D721Med (cell line): Measurements from ENCODE around the gene QSER1.

ENCODE experiments used
- DNase-seq: peaks from one replicate; pipeline ENCODE4 v3.0.0; 2011; ENCODE audit warnings: low spot score; ENCODE audit not compliant: insufficient read length
- FAIRE-seq: peaks from 2 replicates; lab custom pipeline; 2011; peaks lifted over from hg19 to GRCh38; lab: Jason Lieb, UNC
- TF ChIP-seq, protein P1 (sequence below): IDR thresholded peaks from 2 replicates; pipeline ENCODE4 v1.5.1; 2012; ENCODE audit warnings: mild to moderate bottlenecking, control low read depth; ENCODE audit not compliant: insufficient read depth; ENCODE audit errors: missing control alignments

Gene QSER1

DNA sequence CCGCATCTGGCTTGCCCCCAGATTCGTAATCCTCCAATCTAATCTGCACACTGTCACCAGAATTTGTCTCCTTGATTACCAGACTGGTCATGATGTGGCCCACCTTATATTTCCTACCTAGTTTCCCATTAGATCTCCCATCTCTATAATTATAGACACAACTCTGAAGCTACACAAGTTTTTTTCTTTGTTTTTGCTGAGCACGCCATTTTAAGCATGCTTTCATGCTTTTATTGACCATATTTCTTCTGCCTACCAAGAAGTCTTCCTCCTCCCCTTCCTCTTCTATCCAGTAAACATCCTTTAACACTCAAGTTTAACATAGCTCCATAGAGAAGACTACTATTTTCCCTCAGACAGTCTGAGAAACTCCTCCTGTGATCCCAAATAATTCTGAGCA, 98.8 kb downstream of the QSER1 start:
- TF ChIP-seq, protein P1, sequence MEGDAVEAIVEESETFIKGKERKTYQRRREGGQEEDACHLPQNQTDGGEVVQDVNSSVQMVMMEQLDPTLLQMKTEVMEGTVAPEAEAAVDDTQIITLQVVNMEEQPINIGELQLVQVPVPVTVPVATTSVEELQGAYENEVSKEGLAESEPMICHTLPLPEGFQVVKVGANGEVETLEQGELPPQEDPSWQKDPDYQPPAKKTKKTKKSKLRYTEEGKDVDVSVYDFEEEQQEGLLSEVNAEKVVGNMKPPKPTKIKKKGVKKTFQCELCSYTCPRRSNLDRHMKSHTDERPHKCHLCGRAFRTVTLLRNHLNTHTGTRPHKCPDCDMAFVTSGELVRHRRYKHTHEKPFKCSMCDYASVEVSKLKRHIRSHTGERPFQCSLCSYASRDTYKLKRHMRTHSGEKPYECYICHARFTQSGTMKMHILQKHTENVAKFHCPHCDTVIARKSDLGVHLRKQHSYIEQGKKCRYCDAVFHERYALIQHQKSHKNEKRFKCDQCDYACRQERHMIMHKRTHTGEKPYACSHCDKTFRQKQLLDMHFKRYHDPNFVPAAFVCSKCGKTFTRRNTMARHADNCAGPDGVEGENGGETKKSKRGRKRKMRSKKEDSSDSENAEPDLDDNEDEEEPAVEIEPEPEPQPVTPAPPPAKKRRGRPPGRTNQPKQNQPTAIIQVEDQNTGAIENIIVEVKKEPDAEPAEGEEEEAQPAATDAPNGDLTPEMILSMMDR = no peak
- DNase-seq = no peak
- no peak for FAIRE-seq

DNA sequence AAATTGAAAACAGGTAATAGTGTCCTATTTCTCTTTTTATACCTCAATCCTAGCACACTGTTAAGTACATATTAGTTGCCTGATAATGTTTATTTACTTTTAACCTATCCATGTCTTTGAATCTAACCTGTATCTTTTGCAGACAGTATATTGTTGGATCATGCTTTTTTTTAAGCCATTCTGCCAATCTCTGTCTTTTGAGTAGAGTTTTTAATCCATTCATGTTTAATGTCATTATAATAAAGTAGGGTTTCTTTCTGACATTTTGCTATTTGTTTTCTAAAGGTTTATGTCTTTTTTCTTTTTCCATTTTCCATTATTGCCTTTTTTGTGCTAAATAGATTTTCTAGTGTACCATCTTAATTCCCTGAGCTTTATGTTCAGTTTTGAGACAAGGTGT, 99.3 kb downstream of the QSER1 start:
- no peak for FAIRE-seq
- DNase-seq = no peak
- TF ChIP-seq, protein P1 = no peak

DNA sequence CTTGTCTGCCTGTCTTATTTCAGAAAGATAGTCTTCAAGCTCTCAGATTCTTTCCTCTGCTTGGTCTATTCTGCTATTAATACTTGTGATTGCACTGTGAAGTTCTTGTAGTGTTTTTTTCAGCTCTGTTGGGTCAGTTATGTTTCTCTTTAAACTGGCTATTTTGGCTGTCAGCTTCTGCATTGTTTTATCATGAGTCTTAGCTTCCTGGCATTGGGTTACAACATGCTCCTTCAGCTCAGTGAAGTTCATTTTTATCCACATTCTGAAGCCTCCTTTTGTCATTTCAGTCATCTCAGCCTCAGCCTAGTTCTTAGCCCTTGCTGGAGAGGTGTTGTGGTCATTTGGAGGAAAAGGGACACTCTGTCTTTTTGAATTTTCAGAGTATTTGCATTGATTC, 107.6 kb downstream of the QSER1 start:
- DNase-seq (no peak), FAIRE-seq (no peak)
- TF ChIP-seq, protein P1 = no peak

DNA sequence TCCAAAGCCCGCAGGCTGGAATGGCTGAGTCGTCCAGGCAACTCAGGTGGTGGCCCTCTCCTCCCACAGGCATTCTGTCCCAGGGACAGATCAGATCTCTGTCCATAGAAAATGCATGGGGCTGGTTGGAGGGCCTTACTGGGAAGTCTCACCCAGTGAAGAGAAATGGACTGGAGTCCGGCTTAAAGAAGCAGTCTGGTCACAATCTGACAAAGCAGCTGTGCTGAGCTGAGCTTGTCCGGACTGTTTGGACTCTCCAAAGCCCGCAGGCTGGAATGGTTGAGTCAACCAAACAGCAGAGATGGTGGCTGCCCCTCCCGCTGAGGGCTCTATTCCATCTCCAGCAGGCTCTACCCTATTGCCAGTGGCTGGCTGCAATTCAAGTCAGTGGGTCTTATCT, 108.7 kb downstream of the QSER1 start:
- FAIRE-seq = no peak
- TF ChIP-seq, protein P1 = no peak
- DNase-seq = no peak

DNA sequence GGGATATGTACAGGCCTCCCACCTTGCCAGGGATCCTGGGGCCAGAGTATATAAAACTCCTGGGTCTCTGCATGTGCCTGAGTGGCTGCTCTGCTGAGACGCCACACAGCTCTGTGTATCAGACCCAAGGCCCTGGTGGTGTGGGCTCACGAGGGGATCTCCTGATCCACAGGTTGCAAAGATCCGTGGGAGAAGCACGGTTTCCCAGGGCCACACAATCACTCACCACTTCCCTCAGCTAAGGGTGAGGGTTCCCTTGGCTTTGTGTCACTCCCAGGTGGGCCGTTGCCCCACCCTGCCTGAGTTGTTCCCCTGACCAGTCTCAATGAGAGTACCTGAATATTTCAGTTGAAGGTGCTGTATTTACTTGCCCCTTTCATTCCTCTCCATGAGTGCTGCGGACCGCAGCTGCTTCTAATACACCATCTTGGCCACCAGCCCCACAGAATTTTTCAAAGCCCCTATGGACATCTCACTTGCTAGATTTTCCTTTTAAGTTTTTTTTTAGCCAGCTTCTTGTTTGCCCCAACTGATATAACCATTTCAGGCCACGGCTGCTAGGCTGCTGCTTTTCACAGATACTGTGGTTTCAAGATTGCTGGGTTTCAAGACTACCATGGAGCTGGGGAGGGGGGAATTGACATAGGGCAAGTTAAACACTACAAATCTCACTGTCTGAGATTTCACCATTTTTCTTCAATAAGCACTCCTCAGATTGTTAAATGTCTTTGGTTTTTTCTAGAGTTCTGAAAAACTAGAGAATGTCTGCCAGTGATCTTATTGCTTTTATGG, 109.3 kb downstream of the QSER1 start:
- DNase-seq (no peak), FAIRE-seq (no peak)
- TF ChIP-seq, protein P1 = no peak

DNA sequence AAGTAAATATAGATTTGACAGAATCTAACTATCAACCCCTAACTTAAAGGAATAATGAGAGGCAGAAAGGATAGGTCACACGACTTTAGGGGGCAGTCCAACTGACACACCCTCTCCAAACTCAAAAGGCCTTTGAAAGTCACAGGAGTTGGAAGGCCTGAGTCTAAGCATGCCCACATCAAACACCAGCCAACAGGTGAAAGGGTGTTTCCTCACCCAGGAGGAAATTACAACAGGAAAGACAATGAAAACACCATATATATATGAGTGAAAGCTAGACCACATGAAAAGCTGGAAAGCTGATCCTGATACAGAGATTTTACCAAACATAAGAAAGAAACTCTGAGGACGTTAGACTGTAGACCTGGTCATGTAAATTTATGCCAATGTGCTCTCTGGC, 112.6 kb downstream of the QSER1 start:
- FAIRE-seq (no peak), DNase-seq (no peak)
- TF ChIP-seq, protein P1 = no peak

DNA sequence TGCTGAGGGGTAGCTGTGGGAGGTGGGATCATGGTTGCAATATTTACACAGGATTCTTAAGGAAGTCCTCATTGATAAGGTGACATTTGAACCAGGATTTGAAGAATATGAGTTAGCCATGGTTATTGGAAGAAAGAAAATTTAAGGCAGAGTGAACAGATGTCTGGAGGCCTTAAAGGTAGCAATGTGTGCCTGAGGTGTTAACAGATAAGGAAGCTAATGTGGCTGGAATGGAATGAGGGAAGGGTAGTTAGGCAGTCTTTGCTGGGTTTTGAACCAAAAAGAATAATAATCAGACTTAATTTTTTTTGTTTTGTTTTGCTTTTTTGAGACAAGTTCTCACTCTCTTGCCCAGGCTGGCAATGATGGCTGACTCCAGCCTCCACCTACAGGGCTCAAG, 113.4 kb downstream of the QSER1 start:
- TF ChIP-seq, protein P1 = no peak
- FAIRE-seq (no peak), DNase-seq (no peak)
